ENCODE data around the gene INSYN2B. TPM values are rescaled to one million over a fixed set of nuclear protein-coding genes. Genes with fewer than 3 reads are reported as not detected.
"Not testable (repeated sequence)": the region's sequence is repeated elsewhere in the genome, so short reads cannot be mapped to it uniquely, and the experiment has no call there.

The INSYN2B gene
- total RNA-seq, 4 donors from 2014 or later, result 2.5 TPM; not detected in 3

DNA sequence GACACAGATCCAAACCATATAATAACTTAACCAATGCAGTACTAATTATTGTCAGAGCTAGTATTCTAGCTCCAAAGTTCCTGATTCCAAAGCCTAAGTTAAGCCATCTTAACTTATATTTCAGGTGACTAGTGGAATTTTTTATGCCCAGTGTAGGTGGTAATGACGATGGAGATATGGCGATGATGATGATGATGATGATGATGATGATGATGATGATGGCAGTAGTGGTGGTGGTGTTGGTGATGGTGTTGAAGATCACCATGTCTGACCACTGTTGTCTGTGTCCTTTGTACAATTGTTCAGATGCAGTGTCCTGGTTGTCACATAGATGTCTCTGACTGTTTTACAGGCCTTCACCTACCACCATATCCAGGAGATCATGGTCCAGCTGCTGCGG, 139.9 kb downstream of the INSYN2B start:
- TF ChIP-seq POLR2A (IDR thresholded peaks at IDR 0.05), result no peak
- TF ChIP-seq, protein P1, sequence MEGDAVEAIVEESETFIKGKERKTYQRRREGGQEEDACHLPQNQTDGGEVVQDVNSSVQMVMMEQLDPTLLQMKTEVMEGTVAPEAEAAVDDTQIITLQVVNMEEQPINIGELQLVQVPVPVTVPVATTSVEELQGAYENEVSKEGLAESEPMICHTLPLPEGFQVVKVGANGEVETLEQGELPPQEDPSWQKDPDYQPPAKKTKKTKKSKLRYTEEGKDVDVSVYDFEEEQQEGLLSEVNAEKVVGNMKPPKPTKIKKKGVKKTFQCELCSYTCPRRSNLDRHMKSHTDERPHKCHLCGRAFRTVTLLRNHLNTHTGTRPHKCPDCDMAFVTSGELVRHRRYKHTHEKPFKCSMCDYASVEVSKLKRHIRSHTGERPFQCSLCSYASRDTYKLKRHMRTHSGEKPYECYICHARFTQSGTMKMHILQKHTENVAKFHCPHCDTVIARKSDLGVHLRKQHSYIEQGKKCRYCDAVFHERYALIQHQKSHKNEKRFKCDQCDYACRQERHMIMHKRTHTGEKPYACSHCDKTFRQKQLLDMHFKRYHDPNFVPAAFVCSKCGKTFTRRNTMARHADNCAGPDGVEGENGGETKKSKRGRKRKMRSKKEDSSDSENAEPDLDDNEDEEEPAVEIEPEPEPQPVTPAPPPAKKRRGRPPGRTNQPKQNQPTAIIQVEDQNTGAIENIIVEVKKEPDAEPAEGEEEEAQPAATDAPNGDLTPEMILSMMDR (IDR thresholded peaks at IDR 0.05), result no peak
- Histone ChIP-seq H3K4me3 (no peak overlapping the region), H3K27ac (no peak overlapping the region), H3K9me3 (no peaks in the 10 kb centered on the region), H3K36me3 (no peaks in the 10 kb centered on the region), H3K4me1 (no peaks in the 10 kb centered on the region), H3K27me3 (no peaks in the 10 kb centered on the region)
- DNase-seq, result no peak

DNA sequence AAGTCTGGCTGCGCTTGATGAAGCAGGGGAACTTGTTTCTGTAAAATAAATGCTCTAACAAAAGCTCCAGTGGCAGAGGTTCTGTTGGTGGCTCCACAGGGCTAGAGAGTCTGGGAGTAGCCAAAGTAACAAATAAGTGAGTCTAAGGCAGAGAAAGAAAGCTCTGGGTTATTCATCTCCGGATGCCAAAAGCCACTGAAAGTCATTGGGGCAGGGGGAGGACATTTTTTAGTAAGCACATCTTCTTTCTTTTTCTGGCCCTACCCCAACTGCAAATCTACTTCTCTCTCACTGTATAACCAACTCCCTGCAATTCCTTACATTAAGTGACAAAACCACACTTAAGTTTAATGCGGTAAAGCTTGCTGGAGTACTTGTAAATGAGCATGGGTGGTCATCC, 141.6 kb downstream of the INSYN2B start:
- no peak overlapping the region for H3K27ac ChIP-seq
- TF ChIP-seq, protein P1 (IDR thresholded peaks at IDR 0.05), result no peak
- no peak for TF ChIP-seq POLR2A (IDR thresholded peaks at IDR 0.05)
- no peak for DNase-seq
- H3K36me3 ChIP-seq, result no peaks in the 10 kb centered on the region
- no peaks in the 10 kb centered on the region for H3K4me1 ChIP-seq
- H3K27me3 ChIP-seq, result no peaks in the 10 kb centered on the region
- no peaks in the 10 kb centered on the region for H3K9me3 ChIP-seq
- H3K4me3 ChIP-seq, result no peak overlapping the region

DNA sequence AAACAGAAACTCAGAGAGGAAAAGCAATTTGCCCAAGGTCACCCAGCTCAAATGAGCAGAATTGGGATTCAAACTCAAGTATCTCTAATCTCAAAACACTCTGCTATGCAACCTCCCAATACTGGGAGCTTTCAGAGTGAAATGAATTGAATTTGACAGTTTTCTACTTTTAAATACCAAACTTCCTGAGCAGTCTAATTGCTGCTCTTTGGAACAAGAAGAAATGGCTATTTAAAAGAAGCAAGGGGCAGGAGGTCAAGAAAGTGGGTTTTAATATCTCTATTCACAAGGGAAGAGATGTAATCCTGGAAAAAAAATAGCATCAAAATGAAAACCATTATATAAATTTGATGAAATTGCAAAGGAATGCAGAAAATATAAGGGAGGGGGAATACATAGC, 142.6 kb downstream of the INSYN2B start:
- DNase-seq, result no peak

DNA sequence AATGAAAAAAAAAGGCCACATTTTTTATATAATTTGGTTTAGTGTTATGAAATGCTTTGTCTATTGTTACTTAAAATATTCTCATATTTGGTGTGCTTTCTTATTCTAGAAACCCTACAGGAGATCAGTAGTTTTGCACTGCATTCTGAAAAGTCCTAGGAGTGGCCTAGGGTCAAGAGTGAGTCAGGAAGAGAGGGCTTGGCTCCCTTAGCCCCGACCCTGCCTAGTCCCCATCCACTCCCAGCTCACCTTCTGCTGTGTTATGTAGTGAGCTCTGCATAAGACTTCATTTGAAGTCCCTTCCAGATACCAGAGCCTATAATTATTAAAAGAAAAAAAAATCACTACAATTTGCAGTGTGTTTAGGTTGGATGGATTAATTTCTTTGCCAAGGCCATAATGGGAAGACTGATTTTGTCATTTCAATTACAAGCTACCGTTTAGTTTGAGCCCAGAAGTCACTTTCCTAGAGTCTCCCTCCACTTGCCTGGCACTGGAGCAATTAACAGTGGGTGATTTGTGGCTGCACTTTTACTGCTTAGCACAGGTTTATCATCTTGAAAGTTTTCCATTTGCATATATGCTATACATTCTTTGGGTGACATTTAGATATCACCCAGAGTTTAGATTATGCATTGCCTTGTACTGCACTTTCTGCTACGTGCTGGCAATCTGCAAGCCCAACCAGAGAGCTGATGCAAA, 143.3 kb downstream of the INSYN2B start:
- no peaks in the 10 kb centered on the region for H3K27me3 ChIP-seq
- H3K4me3 ChIP-seq, result no peak overlapping the region
- no peaks in the 10 kb centered on the region for H3K36me3 ChIP-seq
- H3K4me1 ChIP-seq, result no peaks in the 10 kb centered on the region
- H3K27ac ChIP-seq, result no peak overlapping the region
- TF ChIP-seq, protein P1 (IDR thresholded peaks at IDR 0.05), result no peak
- no peak for DNase-seq
- no peaks in the 10 kb centered on the region for H3K9me3 ChIP-seq

More for the DNA sequence above, 142.6 kb downstream of the INSYN2B start:
- Histone ChIP-seq H3K27ac (no peak overlapping the region), H3K9me3 (no peaks in the 10 kb centered on the region), H3K27me3 (no peaks in the 10 kb centered on the region), H3K36me3 (no peaks in the 10 kb centered on the region), H3K4me1 (no peaks in the 10 kb centered on the region), H3K4me3 (no peak overlapping the region)
- TF ChIP-seq POLR2A (IDR thresholded peaks at IDR 0.05), result no peak
- TF ChIP-seq, protein P1 (IDR thresholded peaks at IDR 0.05), result no peak

DNA sequence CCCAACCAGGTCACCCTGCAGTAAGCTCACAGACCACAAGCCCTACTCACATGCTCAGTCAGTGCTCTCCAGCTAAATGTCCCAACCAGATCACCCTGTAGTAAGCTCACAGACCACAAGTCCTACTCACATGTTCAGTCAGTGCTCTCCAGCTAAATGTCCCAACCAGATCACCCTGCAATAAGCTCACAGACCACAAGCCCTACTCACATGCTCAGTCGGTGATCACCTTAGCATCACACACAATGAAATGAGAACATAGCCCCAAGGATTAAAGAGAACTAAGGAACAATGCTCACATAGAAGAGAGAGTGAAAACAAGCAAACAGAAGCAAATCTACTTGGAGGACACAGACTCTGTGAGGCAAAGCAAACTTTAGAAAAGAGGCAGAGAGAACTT, 145.8 kb downstream of the INSYN2B start:
- not testable (repeated sequence) for H3K9me3 ChIP-seq, DNase-seq, H3K4me1 ChIP-seq, H3K36me3 ChIP-seq, H3K4me3 ChIP-seq, H3K27ac ChIP-seq, H3K27me3 ChIP-seq

DNA sequence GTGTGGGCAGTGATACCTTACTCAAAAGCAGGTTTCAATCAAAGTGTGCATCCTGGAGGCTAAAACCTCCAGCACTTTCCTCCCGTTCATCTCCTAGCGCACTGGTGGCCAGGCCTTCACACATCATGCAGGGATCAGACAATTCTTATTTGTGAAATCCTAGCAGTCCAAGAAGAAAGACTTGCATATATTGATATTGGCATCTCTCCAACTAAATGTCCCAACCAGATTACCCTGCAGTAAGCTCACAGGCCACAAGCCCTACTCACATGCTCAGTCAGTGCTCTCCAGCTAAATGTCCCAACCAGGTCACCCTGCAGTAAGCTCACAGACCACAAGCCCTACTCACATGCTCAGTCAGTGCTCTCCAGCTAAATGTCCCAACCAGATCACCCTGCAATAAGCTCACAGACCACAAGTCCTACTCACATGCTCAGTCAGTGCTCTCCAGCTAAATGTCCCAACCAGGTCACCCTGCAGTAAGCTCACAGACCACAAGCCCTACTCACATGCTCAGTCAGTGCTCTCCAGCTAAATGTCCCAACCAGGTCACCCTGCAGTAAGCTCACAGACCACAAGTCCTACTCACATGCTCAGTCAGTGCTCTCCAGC, 146.5 kb downstream of the INSYN2B start:
- not testable (repeated sequence) for DNase-seq, H3K27ac ChIP-seq, H3K4me3 ChIP-seq, H3K36me3 ChIP-seq, H3K9me3 ChIP-seq, H3K27me3 ChIP-seq, H3K4me1 ChIP-seq
